ENCODE measurements around the gene STX5. TPM values are rescaled to one million over a fixed set of nuclear protein-coding genes. Genes with fewer than 3 reads are reported as not detected.
A peak's percentile ranks its signal among the peaks of the same experiment; 100 is the strongest.

STX5 gene
- total RNA-seq, 1 donor, result 42.8 TPM

DNA sequence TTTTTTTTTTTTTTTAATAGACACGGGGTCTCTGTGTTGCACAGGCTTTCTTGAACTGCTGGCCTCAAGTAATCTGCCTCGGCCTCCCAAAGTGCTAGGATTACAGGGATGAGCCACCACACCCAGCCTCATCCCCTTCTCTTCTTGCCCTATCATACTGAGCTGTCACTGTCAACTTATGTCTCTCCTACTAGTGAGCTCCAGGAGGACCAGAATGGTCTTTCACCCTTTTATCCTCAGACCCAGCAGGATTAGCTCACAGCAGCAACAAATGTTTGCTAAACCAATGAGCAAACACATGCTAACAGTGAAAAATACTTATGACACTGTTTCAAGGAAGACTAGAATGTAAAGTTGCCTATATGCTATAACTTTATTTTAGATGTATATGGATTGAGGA is 20.2 kb downstream of the STX5 start:
- no peak for DNase-seq (ENCODE audit: low read depth)
- TF ChIP-seq, protein P1, sequence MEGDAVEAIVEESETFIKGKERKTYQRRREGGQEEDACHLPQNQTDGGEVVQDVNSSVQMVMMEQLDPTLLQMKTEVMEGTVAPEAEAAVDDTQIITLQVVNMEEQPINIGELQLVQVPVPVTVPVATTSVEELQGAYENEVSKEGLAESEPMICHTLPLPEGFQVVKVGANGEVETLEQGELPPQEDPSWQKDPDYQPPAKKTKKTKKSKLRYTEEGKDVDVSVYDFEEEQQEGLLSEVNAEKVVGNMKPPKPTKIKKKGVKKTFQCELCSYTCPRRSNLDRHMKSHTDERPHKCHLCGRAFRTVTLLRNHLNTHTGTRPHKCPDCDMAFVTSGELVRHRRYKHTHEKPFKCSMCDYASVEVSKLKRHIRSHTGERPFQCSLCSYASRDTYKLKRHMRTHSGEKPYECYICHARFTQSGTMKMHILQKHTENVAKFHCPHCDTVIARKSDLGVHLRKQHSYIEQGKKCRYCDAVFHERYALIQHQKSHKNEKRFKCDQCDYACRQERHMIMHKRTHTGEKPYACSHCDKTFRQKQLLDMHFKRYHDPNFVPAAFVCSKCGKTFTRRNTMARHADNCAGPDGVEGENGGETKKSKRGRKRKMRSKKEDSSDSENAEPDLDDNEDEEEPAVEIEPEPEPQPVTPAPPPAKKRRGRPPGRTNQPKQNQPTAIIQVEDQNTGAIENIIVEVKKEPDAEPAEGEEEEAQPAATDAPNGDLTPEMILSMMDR (IDR thresholded peaks at IDR 0.05; ENCODE audit: insufficient read depth, low read length), result no peak
- no peak overlapping the region for H3K4me3 ChIP-seq (ENCODE audit: low read depth, low read length)

DNA sequence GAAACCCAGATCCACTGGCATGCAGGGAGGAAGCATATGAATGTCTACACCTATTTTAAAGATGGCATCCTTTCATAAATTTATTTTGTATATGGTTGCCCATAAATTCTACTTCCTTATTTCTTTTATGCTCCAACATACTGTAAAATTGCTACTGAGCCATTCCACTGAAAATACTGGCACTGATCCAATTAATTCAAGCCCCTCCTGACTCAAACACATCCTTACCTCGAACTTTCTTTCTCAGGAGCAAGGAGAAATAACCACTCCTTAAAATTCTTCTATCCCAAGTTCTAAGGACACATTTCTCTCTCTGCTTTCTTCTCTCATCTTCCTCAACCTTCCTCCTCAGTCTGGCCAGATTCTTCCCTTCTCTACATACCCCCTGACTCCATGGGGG is 21.1 kb downstream of the STX5 start:
- TF ChIP-seq, protein P1 (IDR thresholded peaks at IDR 0.05; ENCODE audit: insufficient read depth, low read length), result no peak
- DNase-seq (ENCODE audit: low read depth), result no peak
- no peak overlapping the region for H3K4me3 ChIP-seq (ENCODE audit: low read depth, low read length)

DNA sequence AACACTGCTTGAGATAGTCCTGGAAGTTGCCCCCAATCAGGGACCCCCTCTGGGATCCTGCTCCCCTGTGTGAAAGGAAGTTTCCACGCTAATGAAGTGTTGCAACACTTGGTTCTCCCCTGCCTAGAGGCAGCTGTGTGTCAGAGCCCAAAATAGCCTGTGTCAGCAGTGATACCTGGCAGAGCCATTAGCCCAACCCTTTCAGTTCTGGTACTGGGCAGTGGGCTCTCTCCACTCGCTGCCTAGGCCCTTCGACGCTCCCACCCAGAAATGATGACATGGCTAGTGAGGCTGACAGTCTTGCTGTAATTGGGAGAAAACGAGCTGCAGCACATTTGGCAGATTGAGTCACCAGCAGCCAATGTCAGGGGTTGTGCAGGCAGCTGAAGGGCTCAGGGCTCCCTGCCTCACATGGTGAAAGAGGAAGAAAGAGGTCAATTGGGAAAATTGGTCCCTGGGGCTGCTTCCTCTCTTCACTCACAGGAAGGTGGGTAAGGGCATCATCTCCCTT is 25.2 kb downstream of the STX5 start:
- TF ChIP-seq, protein P1 (IDR thresholded peaks at IDR 0.05; ENCODE audit: insufficient read depth, low read length), result no peak
- DNase-seq (ENCODE audit: low read depth), result peak; percentile 38

DNA sequence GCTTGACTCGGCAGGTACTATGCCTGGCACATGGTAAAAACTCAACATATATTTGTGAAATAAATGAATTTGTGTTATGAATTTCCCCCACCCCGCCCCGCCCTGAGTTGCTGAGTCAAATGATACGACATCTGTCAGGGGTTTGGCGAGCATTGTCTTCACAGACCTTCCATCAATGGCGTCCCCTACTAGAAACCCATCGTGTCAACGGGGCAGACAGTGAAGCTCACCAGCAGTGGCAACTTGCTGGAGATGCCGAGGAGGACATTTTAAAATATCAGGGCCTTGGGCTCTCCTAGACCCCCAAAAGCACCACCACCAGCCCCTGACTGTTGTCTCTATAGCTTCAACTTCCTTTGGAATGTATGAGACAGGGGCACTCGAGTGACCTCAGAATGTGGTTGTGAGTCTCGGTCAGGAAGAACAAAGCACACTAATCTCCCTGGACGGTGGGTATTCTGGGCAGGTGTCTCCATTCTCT is 25.9 kb downstream of the STX5 start:
- no peak for DNase-seq (ENCODE audit: low read depth)
- H3K4me3 ChIP-seq (ENCODE audit: low read depth, low read length), result peak overlapping the region; percentile 97
- TF ChIP-seq, protein P1 (IDR thresholded peaks at IDR 0.05; ENCODE audit: insufficient read depth, low read length), result no peak

More for the DNA sequence above, 25.2 kb downstream of the STX5 start:
- H3K4me3 ChIP-seq (ENCODE audit: low read depth, low read length), result no peak overlapping the region

DNA sequence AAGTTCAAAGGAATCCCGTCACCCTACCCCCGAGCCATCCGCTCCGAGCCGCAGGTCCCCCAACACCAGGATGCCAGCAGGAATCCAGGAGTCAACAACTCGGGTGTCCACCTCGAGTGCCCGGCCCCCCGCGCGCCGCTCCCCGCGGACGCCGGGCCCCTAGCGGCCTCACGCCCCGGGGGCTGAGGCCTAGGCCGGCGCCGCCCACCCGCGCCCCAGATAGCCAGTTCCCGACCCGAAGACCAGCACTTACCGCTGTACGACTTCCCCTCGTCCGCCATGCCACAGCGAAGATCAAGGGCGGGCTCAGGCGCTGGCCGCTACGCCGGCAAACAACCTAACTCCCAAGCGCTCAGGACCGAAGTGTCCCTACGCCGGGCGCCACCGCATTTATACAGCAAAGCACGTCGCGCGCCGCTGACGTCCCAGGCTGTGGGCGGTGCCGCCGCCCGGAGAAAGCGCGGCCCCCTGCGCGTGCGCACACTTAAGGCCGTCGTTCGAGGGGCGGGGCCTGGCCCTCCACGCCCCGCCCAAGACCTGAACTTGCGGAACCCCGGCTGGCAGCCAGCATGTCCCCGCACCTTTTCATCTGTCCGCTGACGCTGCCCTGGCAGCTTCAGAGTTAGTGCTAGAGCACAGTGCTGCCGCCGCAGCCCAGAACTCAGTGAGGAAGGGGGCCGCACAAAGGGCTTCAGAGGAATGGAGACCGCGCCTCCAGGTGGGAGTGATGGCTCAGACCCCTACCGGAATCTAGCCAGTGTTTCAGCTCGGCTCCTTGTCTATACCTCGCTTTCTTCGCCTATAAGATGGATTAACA is 26.6 kb downstream of the STX5 start, which contains the start of gene NXF1:
NXF1 (minus strand) TSS at position 365 of the 817 bp plus-strand sequence; CDS start at position 281, 84 bp downstream.
- TF ChIP-seq, protein P1 (IDR thresholded peaks at IDR 0.05; ENCODE audit: insufficient read depth, low read length), result no peak
- peak within 1 kb of the TSS; percentile 97 for H3K4me3 ChIP-seq (ENCODE audit: low read depth, low read length)
- peak; percentile 94 for DNase-seq (ENCODE audit: low read depth)

DNA sequence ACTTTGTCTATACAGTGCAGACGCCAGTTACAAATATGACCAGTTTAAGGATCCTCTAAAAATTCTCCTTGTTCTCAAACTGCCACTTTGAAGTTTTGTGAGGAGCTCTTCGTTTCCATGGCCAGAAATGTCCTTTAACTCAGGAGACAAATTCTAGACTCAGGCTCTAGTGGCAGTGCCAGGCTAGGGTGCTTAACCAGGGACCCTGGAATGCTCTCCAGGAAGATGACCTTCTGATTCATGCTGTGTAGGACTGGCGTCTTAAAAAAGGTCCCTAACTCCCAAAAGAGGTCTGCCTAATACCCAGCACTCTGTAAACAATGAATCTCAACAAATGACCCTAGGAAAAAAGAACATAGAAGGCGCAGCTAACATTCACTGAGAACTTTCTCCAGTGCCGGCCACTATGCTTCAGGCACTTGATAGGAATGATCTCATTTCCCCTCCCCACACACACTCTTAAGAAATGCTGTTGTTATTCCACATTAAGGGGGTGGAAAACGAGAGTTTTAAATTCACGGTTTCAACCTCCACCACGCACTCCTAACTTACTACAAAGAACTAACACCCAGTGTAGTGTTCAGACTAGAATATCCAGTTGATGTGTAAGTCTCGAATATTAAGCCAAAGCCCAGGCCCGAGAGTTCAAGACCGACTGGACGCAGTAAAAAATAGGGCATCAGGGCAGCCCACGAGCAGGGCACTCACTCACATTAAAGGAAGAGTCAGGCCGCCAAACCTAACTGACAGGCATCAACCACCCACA is 27.4 kb downstream of the STX5 start:
- TF ChIP-seq, protein P1 (IDR thresholded peaks at IDR 0.05; ENCODE audit: insufficient read depth, low read length), result no peak
- H3K4me3 ChIP-seq (ENCODE audit: low read depth, low read length), result peak overlapping the region; percentile 97
- DNase-seq (ENCODE audit: low read depth), result peak; percentile 60
